Activated CD4-positive, alpha-beta T cell treated with anti-CD3 and anti-CD28 coated beads, Interleukin-2, amount 50 U/mL, for 48 hours (primary cell): ENCODE results near the gene SS18L1.
A peak's percentile ranks its signal among the peaks of the same experiment; 100 is the strongest.

ENCODE experiments used
- DNase-seq, 2 experiments: peaks; one replicate each; pipeline ENCODE4 v3.0.0-alpha.2; 2020

SS18L1 gene

GRCh38 chr20:62157387-62158087 is 14.0 kb downstream of the SS18L1 start:
- DNase-seq, result no peak

GRCh38 chr20:62158088-62158400 is 14.5 kb downstream of the SS18L1 start:
- DNase-seq, result no peak

- no peak for DNase-seq
Observed at GRCh38 chr20:62158541-62158940, 15.0 kb downstream of the SS18L1 start.

GRCh38 chr20:62159052-62159451 is 15.5 kb downstream of the SS18L1 start:
- DNase-seq, result no peak

GRCh38 chr20:62159839-62160238 is 16.3 kb downstream of the SS18L1 start:
- DNase-seq, result peak; percentile 79 to 86

GRCh38 chr20:62160253-62160652 is 16.7 kb downstream of the SS18L1 start:
- DNase-seq, result no peak

- DNase-seq, result no peak
Observed at GRCh38 chr20:62160876-62161275, 17.3 kb downstream of the SS18L1 start.

GRCh38 chr20:62161347-62161746 is 17.8 kb downstream of the SS18L1 start:
- DNase-seq, result no peak

GRCh38 chr20:62162765-62163484 is 19.4 kb downstream of the SS18L1 start:
- no peak for DNase-seq

- no peak for DNase-seq
Observed at GRCh38 chr20:62163485-62163865, 19.9 kb downstream of the SS18L1 start.

- no peak for DNase-seq
Observed at GRCh38 chr20:62163986-62164762, 20.6 kb downstream of the SS18L1 start.

GRCh38 chr20:62164879-62165761 is 21.6 kb downstream of the SS18L1 start:
- no peak for DNase-seq

- DNase-seq, result no peak
Observed at GRCh38 chr20:62165762-62166399, 22.3 kb downstream of the SS18L1 start.

- DNase-seq, result no peak
Observed at GRCh38 chr20:62167474-62167873, 23.9 kb downstream of the SS18L1 start.

- DNase-seq, result no peak
Observed at GRCh38 chr20:62168061-62168460, 24.5 kb downstream of the SS18L1 start.

- no peak for DNase-seq
Observed at GRCh38 chr20:62168890-62169435, 25.4 kb downstream of the SS18L1 start.

GRCh38 chr20:62170536-62170935 is 27.0 kb downstream of the SS18L1 start:
- DNase-seq, result no peak

- no peak for DNase-seq
Observed at GRCh38 chr20:62171245-62171644, 27.7 kb downstream of the SS18L1 start.

- DNase-seq, result no peak
Observed at GRCh38 chr20:62172666-62173065, 29.1 kb downstream of the SS18L1 start.

GRCh38 chr20:62174021-62174804 is 30.6 kb downstream of the SS18L1 start:
- DNase-seq, result no peak
